Measurements from ENCODE around the gene ATP8B1. TPM values are rescaled to one million over a fixed set of nuclear protein-coding genes. Genes with fewer than 3 reads are reported as not detected.
A peak's percentile ranks its signal among the peaks of the same experiment; 100 is the strongest.
"Not testable (repeated sequence)": the region's sequence is repeated elsewhere in the genome, so short reads cannot be mapped to it uniquely, and the experiment has no call there.

The ATP8B1 gene
- total RNA-seq, 1 donor from 2014 or later, result 10.5 TPM

GRCh38 chr18:57820583-57820982 is 17.5 kb upstream of the ATP8B1 start:
- ATAC-seq; DNase-seq (ENCODE audit: low spot score); intact Hi-C loops (cut with DNase I): not testable (repeated sequence)

GRCh38 chr18:57819671-57820460 is 16.8 kb upstream of the ATP8B1 start:
- intact Hi-C loops (cut with DNase I), result no loop called here
- DNase-seq (ENCODE audit: low spot score) (no peak), ATAC-seq (peak; percentile 67)

- ATAC-seq (no peak), DNase-seq (ENCODE audit: low spot score) (no peak)
- intact Hi-C loops (cut with DNase I), result no loop called here
Observed at GRCh38 chr18:57819119-57819518, 16.0 kb upstream of the ATP8B1 start.

GRCh38 chr18:57816208-57816954 is 13.3 kb upstream of the ATP8B1 start:
- DNase-seq (ENCODE audit: low spot score) (no peak), ATAC-seq (no peak)
- intact Hi-C loops (cut with DNase I), result no loop called here

GRCh38 chr18:57814555-57814954 is 11.4 kb upstream of the ATP8B1 start:
- intact Hi-C loops (cut with DNase I), result no loop called here
- ATAC-seq, result no peak
- DNase-seq (ENCODE audit: low spot score), result no peak

GRCh38 chr18:57813245-57813644 is 10.1 kb upstream of the ATP8B1 start:
- intact Hi-C loops (cut with DNase I), result no loop called here
- ATAC-seq, result no peak

GRCh38 chr18:57812126-57812477 is 9.0 kb upstream of the ATP8B1 start:
- DNase-seq (ENCODE audit: low spot score) (no peak), ATAC-seq (no peak)

More at GRCh38 chr18:57813245-57813644, 10.1 kb upstream of the ATP8B1 start:
- DNase-seq (ENCODE audit: low spot score), result no peak

GRCh38 chr18:57811477-57812125 is 8.5 kb upstream of the ATP8B1 start:
- DNase-seq (ENCODE audit: low spot score) (no peak), ATAC-seq (no peak)
- intact Hi-C loops (cut with DNase I), result no loop called here

More at GRCh38 chr18:57812126-57812477, 9.0 kb upstream of the ATP8B1 start:
- intact Hi-C loops (cut with DNase I), result no loop called here

- ATAC-seq, result no peak
- intact Hi-C loops (cut with DNase I), result no loop called here
Observed at GRCh38 chr18:57809190-57809589, 6.1 kb upstream of the ATP8B1 start.

GRCh38 chr18:57807336-57808117 is 4.4 kb upstream of the ATP8B1 start:
- intact Hi-C loops (cut with DNase I), result no loop called here
- ATAC-seq (no peak), DNase-seq (ENCODE audit: low spot score) (no peak)

More at GRCh38 chr18:57809190-57809589, 6.1 kb upstream of the ATP8B1 start:
- no peak for DNase-seq (ENCODE audit: low spot score)

GRCh38 chr18:57806978-57807285 is 3.8 kb upstream of the ATP8B1 start:
- DNase-seq (ENCODE audit: low spot score), result no peak
- ATAC-seq, result peak; percentile 55
- intact Hi-C loops (cut with DNase I), result no loop called here

- DNase-seq (ENCODE audit: low spot score) (no peak), ATAC-seq (no peak)
- intact Hi-C loops (cut with DNase I), result no loop called here
Observed at GRCh38 chr18:57806201-57806977, 3.3 kb upstream of the ATP8B1 start.

GRCh38 chr18:57805117-57805516 is 2.0 kb upstream of the ATP8B1 start:
- DNase-seq (ENCODE audit: low spot score) (no peak), ATAC-seq (no peak)
- intact Hi-C loops (cut with DNase I), result no loop called here

- intact Hi-C loops (cut with DNase I), result no loop called here
- ATAC-seq, result no peak
- DNase-seq (ENCODE audit: low spot score), result no peak
Observed at GRCh38 chr18:57804557-57804956, 1.4 kb upstream of the ATP8B1 start.

GRCh38 chr18:57802213-57803102 is 657 bp downstream of the ATP8B1 start:
- intact Hi-C loops (cut with DNase I), result loop anchor here (1.0 kb wide), 1 partner anchor 12 kb away; no protein-coding TSS in a partner anchor
- DNase-seq (ENCODE audit: low spot score) (no peak), ATAC-seq (no peak)

- ATAC-seq (peak; percentile 7), DNase-seq (ENCODE audit: low spot score) (no peak)
- intact Hi-C loops (cut with DNase I), result no loop called here
Observed at GRCh38 chr18:57801761-57802212, 1.3 kb downstream of the ATP8B1 start.

GRCh38 chr18:57801325-57801724 is 1.8 kb downstream of the ATP8B1 start:
- intact Hi-C loops (cut with DNase I), result no loop called here
- ATAC-seq, result no peak
- DNase-seq (ENCODE audit: low spot score), result no peak

All from sciatic nerve (tissue), 2 donors.